ENCODE results near the gene PCBP3.
"Not testable (repeated sequence)": the region's sequence is repeated elsewhere in the genome, so short reads cannot be mapped to it uniquely, and the experiment has no call there.

DNA sequence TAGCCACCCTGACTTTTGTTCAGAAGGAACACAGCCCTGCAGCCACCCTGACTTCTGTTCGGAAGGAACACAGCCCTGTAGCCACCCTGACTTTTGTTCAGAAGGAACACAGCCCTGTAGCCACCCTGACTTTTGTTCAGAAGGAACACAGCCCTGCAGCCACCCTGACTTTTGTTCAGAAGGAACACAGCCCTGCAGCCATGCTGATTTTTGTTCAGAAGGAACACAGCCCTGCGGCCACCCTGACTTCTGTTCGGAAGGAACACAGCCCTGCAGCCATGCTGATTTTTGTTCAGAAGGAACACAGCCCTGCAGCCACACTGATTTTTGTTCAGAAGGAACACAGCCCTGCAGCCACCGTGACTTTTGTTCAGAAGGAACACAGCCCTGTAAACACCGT, 208.9 kb downstream of the PCBP3 start:
- not testable (repeated sequence) for TF ChIP-seq POLR2AphosphoS5 (IDR thresholded peaks at IDR 0.05; ENCODE audit: low read depth, low read length); POLR2A (IDR thresholded peaks at IDR 0.05; ENCODE audit: low read depth, low read length); TAF1 (IDR thresholded peaks at IDR 0.05; ENCODE audit: borderline replicate concordance, low read depth, low read length)
